DMS 273 (cell line): ENCODE results near the gene PBX3.

ENCODE experiments used
- DNase-seq: peaks from one replicate; lab custom pipeline; 2025; ENCODE audit not compliant: unreplicated experiment; lab: John Stamatoyannopoulos, UW

Gene PBX3

DNA sequence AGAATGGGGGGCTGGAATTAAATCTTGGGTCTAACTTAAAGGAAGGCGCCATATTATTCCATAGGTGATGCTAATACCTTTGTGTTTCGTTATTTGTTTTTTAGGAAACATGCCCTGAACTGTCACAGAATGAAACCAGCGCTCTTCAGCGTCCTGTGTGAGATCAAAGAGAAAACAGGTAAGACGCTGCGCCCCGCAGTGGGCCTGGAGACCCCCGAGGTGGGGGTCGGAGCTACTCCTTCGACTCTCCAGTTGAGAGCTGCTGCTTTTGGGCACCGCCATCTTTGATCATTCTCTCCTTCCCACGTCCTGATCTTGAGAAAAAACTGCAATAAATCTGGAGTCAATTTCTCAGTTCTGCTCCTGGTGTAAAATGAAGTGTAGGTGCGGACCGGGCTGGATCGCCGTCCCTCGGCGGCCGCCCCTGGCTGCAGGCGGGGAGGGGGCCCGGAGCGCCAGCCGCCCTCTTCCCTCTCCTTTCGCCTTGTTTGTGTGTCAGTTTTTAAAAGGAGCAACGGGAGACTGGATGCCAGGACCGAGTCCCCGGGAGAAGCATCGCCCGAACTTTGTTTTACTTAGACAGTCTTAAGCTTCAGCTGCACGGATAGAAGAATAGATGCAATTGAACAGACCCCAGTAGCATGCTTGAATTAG is 1.4 kb downstream of the PBX3 start:
- peak; percentile 64 for DNase-seq

DNA sequence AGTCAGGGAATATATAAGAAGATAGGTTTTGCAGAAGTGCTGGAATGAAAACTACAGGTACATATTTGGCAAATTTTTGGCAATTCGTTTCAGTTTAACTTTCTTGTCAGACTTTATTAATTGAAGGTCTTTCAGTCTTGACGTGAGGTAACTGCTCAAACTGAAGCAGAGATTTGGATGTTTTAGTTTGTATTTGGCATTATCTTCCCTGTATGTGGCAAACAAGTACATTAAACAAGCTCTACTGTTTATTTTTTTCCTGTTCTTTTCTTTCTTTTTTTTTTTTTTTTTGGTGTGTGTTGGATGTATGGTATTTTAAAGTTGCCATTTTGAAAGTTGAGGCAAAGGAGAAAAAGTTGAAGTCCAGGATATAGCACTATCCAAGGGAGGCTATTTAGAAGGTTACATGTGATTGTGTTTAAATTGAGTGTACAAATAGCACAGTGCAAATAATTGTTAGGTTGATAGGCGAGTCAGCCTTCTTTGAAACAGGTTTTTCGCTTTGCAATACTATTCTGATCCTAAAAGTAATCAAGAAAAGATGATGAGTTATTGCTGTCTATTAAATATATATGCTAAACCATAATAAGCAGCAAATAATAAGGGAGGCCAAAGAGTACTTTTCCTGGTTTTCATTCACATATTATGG is 2.2 kb downstream of the PBX3 start:
- no peak for DNase-seq

DNA sequence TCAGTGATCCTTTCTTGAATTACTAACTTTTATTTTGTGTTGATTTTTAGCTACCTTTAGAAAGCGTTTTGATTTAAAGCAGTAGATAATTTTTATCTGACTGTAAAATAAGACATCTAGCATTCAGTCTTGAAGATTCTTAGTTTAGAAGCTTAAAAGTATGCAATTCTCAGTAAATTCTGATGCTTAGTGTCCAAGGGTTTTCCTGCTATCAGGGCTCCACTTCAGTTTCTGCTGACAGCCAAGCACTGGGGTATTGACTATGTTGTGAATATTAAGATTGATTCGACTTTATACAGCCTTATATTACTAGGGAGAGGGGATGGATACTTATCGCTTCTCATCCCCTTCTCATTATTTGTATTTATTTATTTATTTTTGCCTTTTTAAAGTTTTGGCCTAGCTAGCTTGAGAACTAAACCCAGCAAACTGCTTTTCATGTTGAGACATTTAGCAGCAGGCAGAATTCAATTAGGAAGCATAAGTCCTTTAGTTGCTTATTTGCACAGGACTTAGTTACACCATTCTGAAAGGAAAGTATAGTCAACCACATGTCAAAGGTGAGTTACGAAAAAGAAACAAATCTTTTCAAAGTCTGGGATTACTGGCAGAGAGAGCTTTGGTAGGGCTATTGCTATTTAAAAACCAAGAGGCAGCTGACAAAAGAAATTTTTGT is 2.9 kb downstream of the PBX3 start:
- peak; percentile 31 for DNase-seq

DNA sequence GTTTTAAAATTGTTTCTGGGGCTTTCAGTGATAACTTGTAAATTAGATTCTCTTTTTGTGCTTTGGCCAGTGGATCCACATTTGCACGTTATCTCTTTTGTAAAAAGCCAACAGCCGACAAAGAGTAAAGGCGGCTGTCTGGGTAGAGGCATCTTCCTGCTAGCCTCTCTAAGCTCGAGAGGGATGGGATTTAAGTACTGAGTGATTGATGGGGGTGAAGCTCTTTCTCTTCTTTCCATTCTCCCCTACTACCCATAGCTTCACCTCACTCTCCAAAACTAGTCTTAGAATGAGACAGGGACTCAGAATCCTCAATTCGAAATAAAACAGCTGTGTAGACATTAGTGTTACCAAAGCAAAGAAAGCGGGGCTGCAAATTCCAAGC is 3.4 kb downstream of the PBX3 start:
- DNase-seq: peak; percentile 33

DNA sequence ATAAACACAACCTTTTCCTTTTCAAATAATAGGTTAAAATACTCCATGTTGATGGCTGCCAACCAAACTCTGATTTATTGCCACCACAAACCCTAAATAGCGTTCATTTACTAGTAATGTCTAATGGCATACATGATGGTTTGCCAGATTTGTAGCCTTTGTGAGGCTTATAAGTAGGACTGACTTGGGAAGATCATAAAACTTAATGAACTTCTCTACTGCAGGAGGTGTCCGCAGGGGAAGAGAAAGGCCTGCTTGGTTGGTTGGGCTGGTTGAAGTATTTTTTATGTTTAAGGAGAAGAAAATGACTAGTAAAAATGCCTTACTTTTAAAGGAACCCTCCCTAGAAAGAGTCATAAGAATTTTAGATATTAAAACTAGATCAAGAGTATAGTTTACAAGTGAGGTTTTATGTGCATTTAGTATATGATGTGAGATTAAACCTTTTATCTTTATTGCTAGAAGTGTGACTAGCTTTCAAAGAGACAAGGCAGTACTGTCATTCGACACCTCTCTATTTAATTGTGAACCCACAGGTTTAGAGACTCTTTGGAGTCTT is 5.0 kb downstream of the PBX3 start:
- DNase-seq: peak; percentile 47

DNA sequence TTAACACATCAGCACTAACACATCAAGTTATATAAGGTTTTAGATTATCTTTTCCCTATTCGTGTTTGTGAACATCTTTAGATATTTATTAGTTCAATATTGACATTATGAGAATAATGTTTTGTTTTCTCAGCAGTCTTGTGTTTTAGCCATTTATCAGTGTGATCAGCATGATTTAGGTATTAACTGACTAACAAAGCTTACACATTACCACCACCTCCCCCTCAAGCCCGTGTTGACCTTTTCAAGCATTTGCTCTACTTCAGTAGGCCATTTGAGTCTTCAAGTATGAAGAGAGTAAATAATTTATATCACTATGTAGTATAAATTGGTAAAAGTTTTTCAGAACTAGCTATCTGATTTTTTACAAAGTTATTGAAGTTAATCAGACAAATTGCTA is 6.9 kb downstream of the PBX3 start:
- no peak for DNase-seq

DNA sequence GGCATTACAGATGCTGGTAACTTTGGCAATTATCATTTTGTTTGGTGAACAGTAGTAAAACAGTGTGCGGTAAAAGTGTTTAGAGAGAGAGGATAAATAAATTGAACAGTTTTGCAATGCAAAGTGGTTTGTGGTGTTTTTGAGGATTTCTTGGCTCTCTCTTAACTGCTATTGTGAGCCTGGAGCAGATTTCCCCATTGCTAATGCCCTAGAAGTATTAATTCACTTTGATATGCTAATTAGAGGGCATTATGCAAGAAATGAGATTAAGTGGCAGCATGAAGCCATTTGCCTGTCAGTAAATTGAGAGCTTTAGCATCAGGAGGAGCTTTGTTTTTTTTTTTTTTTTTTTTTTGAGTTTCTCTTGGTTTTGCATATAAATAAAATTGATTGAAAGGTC is 8.2 kb downstream of the PBX3 start:
- DNase-seq: peak; percentile 78

DNA sequence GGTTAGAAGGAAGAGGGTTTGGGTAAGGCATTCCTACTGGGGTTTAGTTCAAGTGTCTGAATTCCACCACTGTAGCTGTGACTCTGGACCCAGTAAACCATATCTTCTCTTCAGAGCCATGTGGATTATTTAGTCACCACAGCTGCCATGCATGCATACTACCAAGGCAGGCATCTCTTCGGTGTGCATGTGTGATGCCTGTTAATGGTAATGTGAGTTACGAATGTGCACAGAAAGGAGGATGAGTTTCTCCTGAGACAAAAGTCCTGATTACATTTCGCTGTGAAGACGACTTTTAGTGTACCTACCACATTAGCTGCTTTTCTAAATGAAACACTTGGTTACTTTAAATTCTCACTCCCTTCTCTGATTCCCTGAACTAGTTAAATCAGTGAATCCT is 9.3 kb downstream of the PBX3 start:
- DNase-seq: no peak

DNA sequence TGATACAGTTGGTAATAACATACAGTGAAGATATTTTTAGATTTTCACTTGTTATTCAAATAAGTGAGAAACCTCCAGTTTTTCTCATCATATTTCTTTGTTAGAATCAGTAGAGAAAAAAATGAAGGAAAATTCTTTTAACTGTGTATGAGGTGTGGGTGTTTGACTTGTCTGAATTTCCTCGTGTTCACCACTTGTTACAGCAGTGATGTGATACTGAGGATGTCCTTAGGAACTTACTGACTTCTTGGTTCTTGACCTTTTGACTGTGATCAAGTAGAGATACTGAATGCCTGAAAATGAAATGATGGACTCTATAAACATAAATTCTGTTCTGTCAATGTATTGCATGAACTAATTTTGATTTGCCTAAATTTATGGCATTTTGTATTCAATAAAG is 10.7 kb downstream of the PBX3 start:
- no peak for DNase-seq

DNA sequence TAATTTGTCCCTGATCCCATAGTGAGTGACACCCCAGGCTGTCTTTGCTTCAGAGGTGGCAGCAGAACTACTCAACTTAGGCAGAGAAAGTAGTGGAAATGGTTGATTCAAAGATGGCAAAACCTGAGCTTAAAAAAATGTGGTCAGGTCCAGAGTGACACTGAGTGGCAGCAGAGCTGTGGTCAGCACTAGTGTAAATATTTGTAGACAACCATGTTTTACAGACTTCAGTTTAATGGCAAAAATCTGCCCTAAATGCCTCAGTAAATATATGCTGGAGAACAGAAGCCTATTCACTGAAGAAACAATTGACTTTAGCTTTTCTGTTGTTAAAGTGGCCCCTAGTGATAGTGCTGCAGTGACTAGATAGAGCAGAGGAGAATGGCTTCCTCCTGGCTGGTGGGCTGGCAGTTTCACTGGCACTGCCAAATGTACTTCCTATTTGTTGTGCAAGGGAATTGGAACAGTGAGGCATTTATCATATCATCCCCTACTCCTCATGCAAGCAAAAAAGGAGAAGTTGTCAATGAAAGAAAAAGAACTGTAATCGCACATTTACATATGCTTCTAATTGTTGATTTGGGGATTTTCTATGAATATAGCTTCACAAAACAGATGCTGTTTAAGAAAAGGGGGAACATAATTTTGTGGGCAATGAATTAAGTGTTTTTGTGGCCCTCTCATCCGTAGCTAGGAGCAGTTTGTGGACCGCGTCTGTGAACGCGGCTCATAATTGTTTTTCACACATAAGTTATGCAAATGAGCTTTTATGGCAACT is 12.0 kb downstream of the PBX3 start:
- peak; percentile 51 for DNase-seq

DNA sequence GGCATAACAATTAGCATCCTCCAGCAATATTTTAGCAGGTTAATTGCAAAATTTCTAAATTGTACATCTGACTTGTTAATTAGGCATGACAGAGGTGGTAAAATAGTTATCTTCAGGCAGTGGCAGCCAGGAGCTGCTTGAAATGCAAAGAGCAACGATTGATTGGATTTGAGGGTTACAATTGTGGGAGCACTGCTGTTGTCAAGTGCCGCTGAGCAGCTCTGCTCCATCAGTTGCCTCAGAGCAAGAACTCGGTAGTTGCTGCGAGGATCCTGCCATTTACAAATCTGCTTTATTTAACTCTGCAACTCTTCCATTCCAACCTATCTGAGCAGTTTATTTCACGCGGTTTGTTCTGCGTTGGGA is 12.6 kb downstream of the PBX3 start:
- peak; percentile 59 for DNase-seq

DNA sequence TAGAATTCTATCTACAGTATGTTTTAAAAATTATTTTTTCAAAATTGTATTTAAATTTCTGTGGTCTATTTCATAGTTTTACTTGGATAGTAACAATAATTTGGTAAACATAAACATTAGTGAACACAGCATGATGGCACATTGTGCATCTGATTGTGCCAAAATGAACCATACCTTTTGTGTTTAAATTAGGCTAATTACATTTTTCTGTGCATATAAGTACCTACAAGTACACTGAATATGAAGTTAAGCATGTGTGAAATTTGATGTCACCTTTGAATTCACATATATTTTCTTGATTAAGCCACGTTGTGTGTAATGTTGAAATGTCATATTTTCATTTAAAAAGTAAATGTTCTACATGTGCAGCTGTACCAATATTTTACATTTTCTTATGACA is 13.4 kb downstream of the PBX3 start:
- no peak for DNase-seq

DNA sequence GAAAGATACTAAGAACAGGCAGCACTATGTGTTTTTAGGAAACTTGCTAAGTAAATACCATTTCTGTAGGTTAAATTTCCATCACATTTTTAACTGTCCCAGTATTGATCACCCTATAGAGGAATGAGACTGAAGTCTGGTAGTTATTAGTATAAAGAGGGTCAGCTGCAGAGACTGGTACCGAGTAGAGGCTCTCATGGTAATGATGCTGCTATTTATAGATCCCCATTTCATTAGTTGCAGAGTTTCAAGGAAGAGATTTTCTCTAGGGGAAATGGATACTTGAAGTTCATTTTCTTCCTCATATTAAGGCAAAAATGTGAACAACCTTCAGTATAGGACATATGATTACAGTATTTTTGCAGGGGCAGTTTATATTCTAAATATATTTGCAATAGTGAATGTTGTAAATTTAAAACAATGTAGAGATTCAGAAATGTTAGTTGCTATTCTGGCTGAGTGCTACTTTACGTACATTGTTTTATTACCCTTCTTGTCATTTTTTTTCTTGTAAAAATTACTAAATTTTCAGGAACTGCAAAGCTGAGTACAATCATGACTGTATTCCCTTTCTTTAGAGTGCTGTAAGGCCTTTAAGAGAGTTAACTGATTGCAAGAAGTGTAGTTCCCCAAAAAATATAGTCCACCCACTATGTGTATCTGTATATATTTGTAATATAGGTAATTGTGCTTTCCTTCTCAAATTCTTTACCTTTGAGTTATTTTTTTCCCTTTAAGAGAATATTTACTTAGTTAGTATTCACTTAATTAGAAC is 14.7 kb downstream of the PBX3 start:
- peak; percentile 18 for DNase-seq

DNA sequence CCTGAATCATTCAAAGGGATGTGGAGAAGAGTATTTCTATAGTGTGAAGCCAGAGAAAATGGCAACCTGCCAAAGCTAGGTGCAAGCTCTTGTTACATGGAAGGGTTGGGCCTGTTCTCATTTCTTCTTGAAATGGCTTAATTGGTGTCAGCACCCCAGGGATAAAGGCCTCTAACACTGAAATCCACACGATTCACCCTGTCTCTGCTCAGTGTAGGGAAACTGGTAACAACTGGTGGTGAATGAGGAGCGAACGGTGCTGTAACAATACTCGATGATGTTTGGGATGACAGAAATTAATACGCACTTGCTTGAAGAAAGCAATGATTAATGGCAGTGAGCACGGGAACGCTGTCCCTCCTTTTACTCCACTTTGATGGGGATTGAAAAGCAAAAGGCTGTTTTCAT is 16.2 kb downstream of the PBX3 start:
- DNase-seq: peak; percentile 91

DNA sequence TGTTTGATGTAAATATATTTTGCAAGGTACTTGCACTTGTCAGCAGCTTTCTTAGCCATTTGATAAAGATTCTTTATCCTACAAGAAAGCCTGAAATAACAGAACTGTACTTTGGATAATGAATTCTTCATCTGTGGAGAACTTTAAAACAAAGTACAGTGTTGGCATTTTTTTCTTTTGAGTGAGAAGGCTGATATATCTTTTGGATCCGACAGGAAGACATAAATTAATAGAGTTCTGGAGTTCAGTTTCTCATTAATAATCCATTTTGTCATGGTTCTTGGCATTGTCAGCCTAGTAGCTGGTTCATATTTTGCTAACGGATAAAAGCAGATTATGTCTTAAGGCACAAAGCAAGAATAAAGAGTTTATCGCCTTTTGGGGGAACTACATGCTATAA is 17.0 kb downstream of the PBX3 start:
- no peak for DNase-seq

DNA sequence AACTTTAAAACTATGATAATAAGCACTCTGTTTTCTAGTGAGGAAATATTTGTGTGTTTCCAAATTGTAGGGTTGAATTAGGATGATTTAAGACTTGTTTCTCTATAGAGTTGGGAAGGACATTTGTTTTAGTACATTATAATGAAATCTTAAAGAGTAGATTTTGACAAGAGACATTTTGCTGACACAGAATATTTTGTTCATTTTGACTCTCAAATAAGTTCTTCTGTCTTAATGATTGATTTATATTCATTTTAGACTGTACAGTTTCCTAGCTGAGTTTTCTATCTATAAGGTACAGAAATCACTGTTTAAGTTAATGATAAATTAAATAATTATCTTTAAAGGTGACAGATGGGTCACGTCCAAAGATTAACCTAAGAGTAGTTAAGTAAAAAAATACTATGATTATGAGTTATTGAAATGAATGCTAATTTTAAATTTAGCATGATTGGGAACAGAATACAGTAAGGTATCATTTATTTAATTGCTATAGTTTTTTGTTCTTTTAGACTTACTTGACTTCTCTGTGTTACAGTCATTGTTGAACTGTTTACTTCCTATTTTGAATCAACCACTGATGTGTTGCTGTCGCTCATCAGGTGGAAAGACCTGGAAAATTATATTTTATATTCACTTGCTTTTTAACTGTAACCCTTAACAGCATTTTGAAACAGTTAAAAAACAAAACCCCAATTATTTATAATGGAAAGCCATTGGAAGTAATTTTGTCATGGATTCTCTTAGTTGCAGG is 19.5 kb downstream of the PBX3 start:
- no peak for DNase-seq

DNA sequence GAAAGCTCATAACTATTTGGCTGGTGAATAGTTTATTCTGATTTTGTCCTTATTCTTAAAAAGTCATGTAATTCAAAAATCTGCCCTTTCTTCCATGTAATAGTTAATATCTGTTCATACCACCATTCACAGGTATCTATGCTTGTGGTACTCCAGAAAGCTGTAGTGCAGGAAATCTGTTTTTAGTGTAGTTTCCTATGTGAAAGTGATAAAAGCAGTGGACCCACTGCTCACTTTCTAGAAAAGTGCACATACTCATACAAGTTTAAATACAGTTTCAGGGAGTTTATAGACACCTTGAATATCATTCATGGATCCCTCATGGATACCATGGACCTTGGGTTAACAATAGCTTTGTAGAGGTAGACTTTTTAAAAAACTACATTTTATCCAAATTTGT is 20.2 kb downstream of the PBX3 start:
- DNase-seq: no peak

DNA sequence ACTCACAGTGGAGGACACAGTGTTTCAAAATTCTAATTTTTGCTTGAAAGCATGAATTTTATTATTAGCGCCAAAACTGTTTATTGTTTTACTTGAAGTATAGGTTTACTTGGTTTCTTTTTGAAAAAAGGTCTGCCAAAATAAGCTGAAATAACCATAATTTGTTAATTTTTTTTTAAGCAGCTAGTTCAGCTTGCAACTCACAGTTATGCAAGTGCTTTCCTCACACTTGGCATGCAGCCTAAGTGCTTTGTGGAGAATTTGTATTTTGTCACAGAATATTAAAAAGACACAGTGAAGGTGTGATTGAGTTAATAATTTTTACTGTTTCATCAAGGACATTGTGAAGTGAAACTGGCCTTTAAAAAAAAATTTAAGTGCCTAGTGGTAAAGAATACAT is 21.6 kb downstream of the PBX3 start:
- no peak for DNase-seq

DNA sequence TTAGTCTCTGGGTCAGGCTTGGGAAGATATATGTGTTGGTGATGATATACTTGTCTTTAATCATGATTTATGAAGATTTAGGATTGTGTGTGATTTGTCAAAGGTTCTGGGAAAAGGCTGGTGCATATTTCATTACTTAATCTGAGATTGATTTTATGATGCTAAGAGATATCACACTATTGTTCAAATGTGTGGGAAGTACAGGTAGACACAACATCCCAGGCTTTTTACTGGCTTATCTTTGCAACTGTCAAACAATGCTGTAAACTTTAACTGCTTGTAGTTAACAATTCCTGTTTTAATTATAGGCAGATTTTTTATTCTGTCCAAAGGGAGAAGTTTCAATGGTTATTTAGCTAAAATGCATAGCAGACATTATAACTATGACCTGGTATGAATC is 23.9 kb downstream of the PBX3 start:
- no peak for DNase-seq

DNA sequence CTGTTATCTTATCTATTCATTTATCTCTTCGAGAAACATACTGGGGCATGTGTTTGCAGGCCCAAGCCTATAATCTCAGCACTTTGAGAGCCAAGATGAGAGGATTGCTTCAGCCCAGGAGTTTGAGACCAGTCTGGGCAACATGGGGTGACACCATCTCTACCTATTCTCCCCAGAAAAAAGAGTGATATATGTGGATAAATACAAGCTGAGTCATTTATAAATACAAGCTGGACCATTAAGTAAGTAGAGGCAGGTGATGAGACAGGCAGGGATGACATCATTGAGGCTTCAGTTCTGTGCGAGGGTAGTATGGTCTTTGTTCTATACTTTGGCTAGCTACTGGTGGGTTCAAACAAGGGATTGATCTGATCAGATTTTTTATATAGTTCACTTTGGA is 25.6 kb downstream of the PBX3 start:
- DNase-seq: no peak
